Skeletal muscle satellite cell (primary cell): ENCODE results near the gene FKBP3. TPM values are rescaled to one million over a fixed set of nuclear protein-coding genes. Genes with fewer than 3 reads are reported as not detected.
"Not testable (repeated sequence)": the region's sequence is repeated elsewhere in the genome, so short reads cannot be mapped to it uniquely, and the experiment has no call there.

Experiments used
- H3K27me3 ChIP-seq: 2 replicates; pipeline ENCODE4 v1.7.0; 2013; ENCODE audit warnings: low read length; ENCODE audit not compliant: control insufficient read depth, insufficient read depth
- H3K36me3 ChIP-seq: 2 replicates; pipeline ENCODE4 v1.7.0; 2013; ENCODE audit warnings: mild to moderate bottlenecking, control low read depth, low read length; ENCODE audit not compliant: insufficient read depth
- H3K4me1 ChIP-seq: 2 replicates; pipeline ENCODE4 v1.7.0; 2013; ENCODE audit warnings: low read length; ENCODE audit not compliant: control insufficient read depth, insufficient read depth
- H3K4me2 ChIP-seq: 2 replicates; pipeline ENCODE4 v1.7.0; 2013; ENCODE audit warnings: mild to moderate bottlenecking, low read length
- H3K4me3 ChIP-seq: 2 replicates; pipeline ENCODE4 v1.7.0; 2013; ENCODE audit warnings: low read length
- H3K9ac ChIP-seq: 2 replicates; pipeline ENCODE4 v1.7.0; 2013; ENCODE audit warnings: mild to moderate bottlenecking, low read depth, low read length, moderate library complexity
- H3K9me3 ChIP-seq: replicated peaks from 2 replicates; pipeline ENCODE4 v1.7.0; 2013; ENCODE audit warnings: mild to moderate bottlenecking, control low read depth, low read length
- small RNA-seq: library from RNA; depleted of rRNA; stranded (forward); fragments of <200 nt; gene quantifications from one replicate; pipeline ENCODE3, GENCODE V24; 2012

FKBP3 gene

GRCh38 chr14:45080416-45080968, 53.8 kb downstream of the FKBP3 start:
- H3K4me3 ChIP-seq, H3K9me3 ChIP-seq, H3K27me3 ChIP-seq, H3K4me2 ChIP-seq, H3K4me1 ChIP-seq, H3K9ac ChIP-seq, H3K36me3 ChIP-seq: not testable (repeated sequence)

- no peak overlapping the region for H3K4me3 ChIP-seq
- H3K9ac ChIP-seq: no peak overlapping the region
- H3K27me3 ChIP-seq: no peaks in the 10 kb centered on the region
- peaks cover under 1% of the 10 kb centered on the region for H3K36me3 ChIP-seq
- no peaks in the 10 kb centered on the region for H3K9me3 ChIP-seq
- H3K4me2 ChIP-seq: no peak overlapping the region
- H3K4me1 ChIP-seq: peaks cover 1% of the 10 kb centered on the region
These were observed 56.0 kb downstream of the FKBP3 start for GRCh38 chr14:45078323-45078722.

GRCh38 chr14:45073231-45073879, 60.9 kb downstream of the FKBP3 start:
- peaks cover 9% of the 10 kb centered on the region for H3K36me3 ChIP-seq
- H3K9ac ChIP-seq: no peak overlapping the region
- no peaks in the 10 kb centered on the region for H3K27me3 ChIP-seq
- H3K4me3 ChIP-seq: no peak overlapping the region
- no peaks in the 10 kb centered on the region for H3K9me3 ChIP-seq
- no peak overlapping the region for H3K4me2 ChIP-seq
- H3K4me1 ChIP-seq: no peaks in the 10 kb centered on the region

GRCh38 chr14:45072126-45072525, 62.2 kb downstream of the FKBP3 start:
- Histone ChIP-seq H3K4me1 (no peaks in the 10 kb centered on the region), H3K4me3 (no peak overlapping the region), H3K27me3 (no peaks in the 10 kb centered on the region), H3K9ac (no peak overlapping the region), H3K36me3 (peaks cover 9% of the 10 kb centered on the region), H3K4me2 (no peak overlapping the region), H3K9me3 (no peaks in the 10 kb centered on the region)

GRCh38 chr14:45070215-45070614, 64.1 kb downstream of the FKBP3 start:
- Histone ChIP-seq H3K4me2 (no peak overlapping the region), H3K4me3 (no peak overlapping the region), H3K36me3 (peaks cover 9% of the 10 kb centered on the region), H3K4me1 (no peaks in the 10 kb centered on the region), H3K9ac (no peak overlapping the region), H3K27me3 (no peaks in the 10 kb centered on the region), H3K9me3 (no peaks in the 10 kb centered on the region)

- H3K9ac ChIP-seq: no peak overlapping the region
These were observed 65.9 kb downstream of the FKBP3 start for GRCh38 chr14:45068396-45068795.

GRCh38 chr14:45066667-45067066, 67.6 kb downstream of the FKBP3 start:
- no peaks in the 10 kb centered on the region for H3K4me1 ChIP-seq
- no peaks in the 10 kb centered on the region for H3K27me3 ChIP-seq
- no peak overlapping the region for H3K9ac ChIP-seq
- H3K4me2 ChIP-seq: no peak overlapping the region
- peaks cover 3% of the 10 kb centered on the region for H3K36me3 ChIP-seq
- H3K4me3 ChIP-seq: no peak overlapping the region
- no peaks in the 10 kb centered on the region for H3K9me3 ChIP-seq

More at GRCh38 chr14:45068396-45068795, 65.9 kb downstream of the FKBP3 start:
- Histone ChIP-seq H3K4me2 (no peak overlapping the region), H3K4me3 (no peak overlapping the region), H3K9me3 (no peaks in the 10 kb centered on the region), H3K36me3 (peaks cover 9% of the 10 kb centered on the region), H3K27me3 (no peaks in the 10 kb centered on the region), H3K4me1 (no peaks in the 10 kb centered on the region)

- Histone ChIP-seq H3K4me2 (no peak overlapping the region), H3K4me1 (no peaks in the 10 kb centered on the region), H3K36me3 (no peaks in the 10 kb centered on the region), H3K9me3 (no peaks in the 10 kb centered on the region), H3K4me3 (no peak overlapping the region), H3K9ac (no peak overlapping the region), H3K27me3 (no peaks in the 10 kb centered on the region)
These were observed 68.3 kb downstream of the FKBP3 start for GRCh38 chr14:45065956-45066355.

Small RNA genes lying within 50 kb of the gene (small RNA-seq; reads per million reads assigned to genes)
- gene RF00151 (not detected), gene SNORD127 (16,668 reads per million, percentile 100 among the genes with 10 or more reads in this experiment)
